Kidney (tissue), 14 donors: ENCODE results near the gene TICRR. TPM values are rescaled to one million over a fixed set of nuclear protein-coding genes. Genes with fewer than 3 reads are reported as not detected.

ENCODE experiments used
- DNase-seq, 5 donors: peaks; one replicate each; pipeline ENCODE4 v3.0.0-alpha.2; 2013 to 2020
- FAIRE-seq: peaks from 2 replicates; lab custom pipeline; 2012; peaks lifted over from hg19 to GRCh38; lab: Jason Lieb, UNC
- H3K27ac ChIP-seq, 2 donors: one replicate each; pipeline ENCODE4 v1.7.0; 2013; ENCODE audit warnings: low read depth in 2 of 2, low read length in 2 of 2, inconsistent platforms in 1 of 2
- H3K27me3 ChIP-seq: one replicate; pipeline ENCODE4 v1.7.1; 2013; ENCODE audit warnings: low read length, inconsistent platforms; ENCODE audit not compliant: control insufficient read depth, insufficient read depth
- H3K36me3 ChIP-seq, 3 donors: one replicate each; pipeline versions ENCODE4 v1.7.0 to v1.7.1; 2013; ENCODE audit warnings: low read length in 3 of 3, control low read depth in 1 of 3, inconsistent platforms in 1 of 3; ENCODE audit not compliant: insufficient read depth in 3 of 3, control insufficient read depth in 2 of 3
- H3K4me1 ChIP-seq, 3 donors: one replicate each; pipeline versions ENCODE4 v1.7.0 to v1.7.1; 2013; ENCODE audit warnings: low read length in 3 of 3, inconsistent platforms in 1 of 3, low read depth in 1 of 3; ENCODE audit not compliant: control insufficient read depth in 2 of 3, insufficient read depth in 2 of 3
- H3K4me3 ChIP-seq, 3 donors: one replicate each; pipeline versions ENCODE4 v1.7.0 to v1.8.1; 2013; ENCODE audit warnings: low read length in 3 of 3, control low read depth in 1 of 3, inconsistent platforms in 1 of 3
- H3K9ac ChIP-seq, 3 donors: one replicate each; pipeline versions ENCODE4 v1.7.0 to v1.7.1; 2013; ENCODE audit warnings: low read length in 3 of 3, control low read depth in 1 of 3, inconsistent platforms in 1 of 3
- H3K9me3 ChIP-seq, 3 donors: one replicate each; pipeline versions ENCODE4 v1.7.0 to v1.7.1; 2013; ENCODE audit warnings: low read length in 3 of 3, control low read depth in 1 of 3, inconsistent platforms in 1 of 3; ENCODE audit not compliant: control insufficient read depth in 2 of 3, insufficient read depth in 1 of 3
- CTCF ChIP-seq: IDR thresholded peaks from 3 replicates; pipeline ENCODE4 v1.5.1; 2012; ENCODE audit warnings: mild to moderate bottlenecking, moderate library complexity, borderline replicate concordance; ENCODE audit not compliant: insufficient read depth; ENCODE audit errors: extremely low read depth
- intact Hi-C: fragments of 100-400 bp; cut with DNase I; formaldehyde crosslinking; loops from one replicate; pipeline ENCODE4 v1.11.1; 2022
- polyA plus RNA-seq: library from polyadenylated mRNA; stranded (reverse); fragments of 350-450 nt; fragmentation: Illumina TruSeq; extraction: RNeasy Lipid Tissue Mini Kit (QIAGEN cat#74804); gene quantifications from one replicate; pipeline ENCODE4 v1.2.3, GENCODE V29; 2014; ENCODE audit warnings: low read depth, low replicate concordance; ENCODE audit not compliant: insufficient read depth
- total RNA-seq: library from RNA; stranded (reverse); fragmentation: NEBNext Ultra II Directional; extraction: Animal tissue kit (Norgen Biotek cat#: 25700); gene quantifications from one replicate; pipeline ENCODE4 v1.2.1, GENCODE V29; 2021
- donor health status: control.
- donor health status: control.
- donor health status: control.
- donor health status: control.
- donor health status: control.
- donor health status: DM: yes; HTN: yes; CAD: no.
- donor health status: Normal renal cell carcinoma (clear cell type).

Gene TICRR
- total and polyA plus RNA-seq, 2 donors from 2014 or later, result 0.25 TPM; not detected in 1

GRCh38 chr15:89599021-89599420 lies 23.8 kb downstream of the TICRR start:
- Histone ChIP-seq H3K9ac (no peak overlapping the region), H3K36me3 (no peaks in the 10 kb centered on the region), H3K27me3 (no peaks in the 10 kb centered on the region), H3K9me3 (no peaks in the 10 kb centered on the region), H3K4me3 (no peak overlapping the region), H3K4me1 (no peaks in the 10 kb centered on the region), H3K27ac (no peak overlapping the region)
- FAIRE-seq (no peak), DNase-seq (no peak)
- intact Hi-C loops, result no loop called here
- no peak for TF ChIP-seq CTCF

GRCh38 chr15:89611317-89611716 lies 36.0 kb downstream of the TICRR start:
- peaks cover 2 to 10% (median 5%) of the 10 kb centered on the region in 3 donors for H3K9me3 ChIP-seq
- TF ChIP-seq CTCF, result no peak
- no peak for FAIRE-seq
- DNase-seq, result no peak
- intact Hi-C loops, result no loop called here
- no peak overlapping the region for H3K4me3 ChIP-seq
- H3K36me3 ChIP-seq, result peaks cover 0 to 2% (median 0%) of the 10 kb centered on the region in 3 donors
- H3K9ac ChIP-seq, result no peak overlapping the region
- H3K27me3 ChIP-seq, result no peaks in the 10 kb centered on the region
- no peak overlapping the region for H3K27ac ChIP-seq
- no peaks in the 10 kb centered on the region for H3K4me1 ChIP-seq

- no peak overlapping the region for H3K9ac ChIP-seq
- peaks cover 0 to 2% (median 0%) of the 10 kb centered on the region in 3 donors for H3K36me3 ChIP-seq
- TF ChIP-seq CTCF, result no peak
- no peaks in the 10 kb centered on the region for H3K27me3 ChIP-seq
- DNase-seq, result no peak
- no peak for FAIRE-seq
- H3K27ac ChIP-seq, result no peak overlapping the region
- intact Hi-C loops, result no loop called here
- H3K9me3 ChIP-seq, result peaks cover 2 to 10% (median 5%) of the 10 kb centered on the region in 3 donors
- H3K4me1 ChIP-seq, result no peaks in the 10 kb centered on the region
- H3K4me3 ChIP-seq, result no peak overlapping the region
Observed at GRCh38 chr15:89613031-89613430, 37.8 kb downstream of the TICRR start.

- DNase-seq, result no peak
- peaks cover 0 to 2% (median 0%) of the 10 kb centered on the region in 3 donors for H3K36me3 ChIP-seq
- no peak overlapping the region for H3K4me3 ChIP-seq
- TF ChIP-seq CTCF, result no peak
- no peak overlapping the region for H3K27ac ChIP-seq
- H3K9me3 ChIP-seq, result peaks cover 2 to 10% (median 5%) of the 10 kb centered on the region in 3 donors
- no peak overlapping the region for H3K9ac ChIP-seq
- intact Hi-C loops, result no loop called here
- H3K4me1 ChIP-seq, result no peaks in the 10 kb centered on the region
- no peaks in the 10 kb centered on the region for H3K27me3 ChIP-seq
- no peak for FAIRE-seq
Observed at GRCh38 chr15:89614164-89614563, 38.9 kb downstream of the TICRR start.
